K562 (cell line): ENCODE data around the gene GRB10. TPM values are rescaled to one million over a fixed set of nuclear protein-coding genes. Genes with fewer than 3 reads are reported as not detected.
A peak's percentile ranks its signal among the peaks of the same experiment; 100 is the strongest.

Experiments
- ATAC-seq: fragments of 200-7000 bp; cut with Tn5 transposase; 3 replicates; pipeline ENCODE4 v1.9.1; 2020; ENCODE audit warnings: moderate library complexity
- BruUV-seq: library from RNA; stranded (reverse); fragments of 400-500 nt; replicated peaks from 2 replicates; lab custom pipeline; 2021; lab: Mats Ljungman, UMichigan
- CTCF ChIA-PET: fragments of 300-600 bp; formaldehyde crosslinking; extraction: SDS; loops from one replicate; lab custom pipeline; 2021; ENCODE audit warnings: low intra/inter-chr PET ratio; lab: Yijun Ruan, JAX
- POLR2A ChIA-PET: fragments of 300-600, 350-650 bp; sonication (Branson Sonifier 250); formaldehyde crosslinking; extraction: SDS; loops from one replicate; lab custom pipeline; 2021; ENCODE audit warnings: antibody characterized with exemption, inconsistent platforms; lab: Yijun Ruan, JAX
- DNase-seq, 4 experiments: peaks; one replicate each; pipeline versions ENCODE4 v3.0.0 to v3.0.0-alpha.2; 2011 to 2018; ENCODE audit warnings: low spot score in 3 of 4, mixed read lengths in 3 of 4; ENCODE audit errors: extremely low read depth in 1 of 4
- FAIRE-seq: peaks from 2 replicates; lab custom pipeline; 2011; peaks lifted over from hg19 to GRCh38; lab: Jason Lieb, UNC
- H2AFZ ChIP-seq: 2 replicates; pipeline ENCODE4 v1.6.0; 2011; ENCODE audit warnings: low read depth, low read length, control low read depth, inconsistent platforms
- H3K27ac ChIP-seq: fragments of 200-600 bp; 3 replicates; pipeline ENCODE4 v1.8.0; 2011; ENCODE audit warnings: low read depth, mild to moderate bottlenecking, control low read depth, inconsistent platforms, low read length, moderate library complexity, mixed read lengths; ENCODE audit errors: extremely low read depth
- H3K27me3 ChIP-seq, 2 experiments: fragments of 300-600 bp in 1 of 2; 2 replicates in 1 of 2; 3 replicates in 1 of 2; pipeline versions ENCODE4 v1.6.0 to v1.8.0; 2011; ENCODE audit warnings: inconsistent platforms in 2 of 2, low read length in 2 of 2, mild to moderate bottlenecking in 1 of 2, mixed read lengths in 1 of 2, moderate library complexity in 1 of 2; ENCODE audit not compliant: control insufficient read depth in 2 of 2, insufficient read depth in 2 of 2
- H3K36me3 ChIP-seq: fragments of 300-600 bp; 3 replicates; pipeline ENCODE4 v1.8.0; 2011; ENCODE audit warnings: mild to moderate bottlenecking, low read length, inconsistent platforms; ENCODE audit not compliant: control insufficient read depth, insufficient read depth
- H3K4me1 ChIP-seq, 2 experiments: fragments of 200-600 bp in 1 of 2; replicated peaks in 1 of 2; 2 replicates in 1 of 2; 3 replicates in 1 of 2; pipeline versions ENCODE4 v1.5.1 to v1.8.0; 2011; ENCODE audit warnings: inconsistent platforms in 2 of 2, low read length in 2 of 2, mild to moderate bottlenecking in 1 of 2, mixed read lengths in 1 of 2, moderate library complexity in 1 of 2; ENCODE audit not compliant: control insufficient read depth in 2 of 2, insufficient read depth in 2 of 2
- H3K4me2 ChIP-seq: 2 replicates; pipeline ENCODE4 v1.6.1; 2011; ENCODE audit warnings: low read length, control low read depth, inconsistent platforms, mixed read lengths; ENCODE audit not compliant: insufficient read depth
- H3K4me3 ChIP-seq: fragments of 200-600 bp; sonication (generic), shearing (Covaris generic); 2 replicates; pipeline ENCODE4 v1.5.1; 2016; ENCODE audit warnings: control low read depth, inconsistent platforms
- H3K79me2 ChIP-seq: fragments of 200-600 bp; 3 replicates; pipeline ENCODE4 v1.8.0; 2011; ENCODE audit warnings: low read length, inconsistent platforms; ENCODE audit not compliant: control insufficient read depth, insufficient read depth
- H3K9ac ChIP-seq, 2 experiments: 2 replicates each; pipeline versions ENCODE4 v1.6.0 to v1.6.1; 2011; ENCODE audit warnings: low read depth in 2 of 2, low read length in 2 of 2, control low read depth in 1 of 2, inconsistent platforms in 1 of 2, mild to moderate bottlenecking in 1 of 2, mixed read lengths in 1 of 2; ENCODE audit not compliant: insufficient read depth in 1 of 2
- H3K9me1 ChIP-seq: one replicate; pipeline ENCODE4 v1.6.0; 2011; ENCODE audit warnings: inconsistent platforms, mild to moderate bottlenecking, low read length, moderate library complexity; ENCODE audit not compliant: control insufficient read depth, insufficient read depth
- H3K9me3 ChIP-seq: replicated peaks from 2 replicates; pipeline ENCODE4 v1.5.1; 2011; ENCODE audit warnings: low read depth, low read length, inconsistent platforms; ENCODE audit not compliant: control insufficient read depth, insufficient read depth
- H4K20me1 ChIP-seq: replicated peaks from 2 replicates; pipeline ENCODE4 v1.6.1; 2011; ENCODE audit warnings: low read length, inconsistent platforms, mixed read lengths; ENCODE audit not compliant: control insufficient read depth, insufficient read depth
- BDP1 ChIP-seq: IDR thresholded peaks from 3 replicates; pipeline ENCODE4 v1.6.1; 2011; ENCODE audit not compliant: insufficient read length, insufficient read depth
- MYBL2 ChIP-seq, 2 experiments: fragments of 450-650 bp in 1 of 2; sonication (generic) in 1 of 2; formaldehyde crosslinking in 1 of 2; IDR thresholded peaks; 2 replicates each; pipeline versions ENCODE4 v1.6.1 to v1.8.1; 2017 to 2022; ENCODE audit warnings: borderline replicate concordance in 1 of 2, inconsistent platforms in 1 of 2, low read depth in 1 of 2, mild to moderate bottlenecking in 1 of 2, missing genetic modification reagents in 1 of 2, moderate library complexity in 1 of 2
- POLR2G ChIP-seq: fragments of 200-400 bp; formaldehyde crosslinking; IDR thresholded peaks from 2 replicates; pipeline ENCODE4 v1.6.1; 2017; ENCODE audit warnings: low read depth, mild to moderate bottlenecking, antibody characterized with exemption, low read length, moderate library complexity
- ZBTB33 ChIP-seq: sonication (generic); formaldehyde crosslinking; IDR thresholded peaks from 2 replicates; pipeline ENCODE4 v1.8.1; 2023; ENCODE audit warnings: mild to moderate bottlenecking, missing genetic modification reagents
- WGBS: fragments of 100-300 bp; shearing (Covaris generic); methylation state at CpG from one replicate; pipeline ENCODE4 v1.1.6; 2016; ENCODE audit warnings: low coverage, mixed read lengths; ENCODE audit not compliant: insufficient coverage; ENCODE audit errors: missing lambda C conversion rate; 5-methylcytosine and 5-hydroxymethylcytosine counted together
- in situ Hi-C: fragments of 300-500 bp; cut with MboI; formaldehyde crosslinking; loops from 4 replicates; pipeline ENCODE4 v1.15.0; 2018; ENCODE audit warnings: inconsistent platforms, mixed read lengths
- intact Hi-C: fragments of 100-400 bp; cut with micrococcal nuclease; formaldehyde crosslinking; loops from 2 replicates; pipeline ENCODE4 v1.14.2; 2022
- polyA plus RNA-seq, 8 experiments: library from polyadenylated mRNA; depleted of rRNA in 4 of 8; stranded (reverse) in 5 of 8; unstranded in 3 of 8; fragments of >200 nt; fragmentation: Nextera tagmentation in 2 of 8; fragmentation: Illumina TruSeq in 1 of 8; extraction: Ambion mirVana in 2 of 8; extraction: Trizol in 1 of 8; gene quantifications; 2 replicates each; pipeline versions ENCODE4 v1.2.1 to v1.2.3, GENCODE V29; 2011 to 2014; ENCODE audit warnings: inconsistent platforms in 1 of 8, missing spikeins in 1 of 8
- total RNA-seq, 7 experiments: library from RNA; depleted of rRNA in 6 of 7; stranded (reverse); fragments of >200 nt in 6 of 7; fragmentation: Illumina TruSeq in 2 of 7; extraction: Trizol in 2 of 7; gene quantifications; 2 replicates each; pipeline versions ENCODE4 v1.2.1 to v1.2.3, GENCODE V29; 2011 to 2021; ENCODE audit warnings: low replicate concordance in 1 of 7

The GRB10 gene
- total and polyA plus RNA-seq, 9 of the 15 experiments (the other 6 are each of a cell fraction or from before 2014, with no cell fraction given), result 8.9 to 88.5 (median 40.7) TPM

- no peak for FAIRE-seq
- in situ Hi-C loops (no loop called here), intact Hi-C loops (no loop called here)
- TF ChIP-seq POLR2G (peak; percentile 40; the same call in 1 of the 2 replicates), MYBL2 (IDR thresholded peaks at IDR 0.05; ENCODE audit: low read depth) (no peak), MYBL2 (CRISPR knock-in tag; IDR thresholded peaks at IDR 0.05; ENCODE audit: borderline replicate concordance) (no peak)
- POLR2A ChIA-PET, result interaction anchor here (0.6 kb wide), 1 partner anchor 471 kb away, joined by 3 read pairs; no protein-coding TSS in a partner anchor
- CTCF ChIA-PET, result no interaction called here
- Histone ChIP-seq H3K9ac (peak overlapping the region in 1 of 2 experiments; percentile 79; a peak in 2 of 4 replicates), H3K4me3 (no peak overlapping the region), H3K4me2 (no peak overlapping the region), H3K36me3 (peaks cover 14% of the 10 kb centered on the region; the same call in 1 of the 3 replicates), H2AFZ (no peak overlapping the region), H3K27ac (no peak overlapping the region), H3K9me3 (no peaks in the 10 kb centered on the region), H3K4me1 (peaks cover 0 to 10% of the 10 kb centered on the region in 2 experiments; a peak in 3 of 5 replicates), H3K27me3 (no peaks in the 10 kb centered on the region), H3K9me1 (no peaks in the 10 kb centered on the region), H3K79me2 (peaks cover 72% of the 10 kb centered on the region), H4K20me1 (peaks cover 46% of the 10 kb centered on the region)
- ATAC-seq, result peak; percentile 20; the same call in 2 of the 3 replicates
- DNase-seq, result no peak
- WGBS, result 90% methylated on average over 8 of the region's 10 CpGs
- BruUV-seq, result no TSS peak
These were observed 60.9 kb downstream of the GRB10 start for GRCh38 chr7:50721661-50722259.

GRCh38 chr7:50721160-50721559 is 61.5 kb downstream of the GRB10 start:
- intact Hi-C loops, result no loop called here
- ChIA-PET POLR2A (interaction anchor here (0.6 to 1.2 kb wide), 2 partner anchors 12 to 471 kb away, joined by 3 read pairs; no protein-coding TSS in a partner anchor), CTCF (no interaction called here)
- no peak overlapping the region for H3K27ac ChIP-seq
- 76% methylated on average over 10 of the region's 10 CpGs for WGBS
- no peaks in the 10 kb centered on the region for H3K9me1 ChIP-seq
- no TSS peak for BruUV-seq
- DNase-seq (no peak), FAIRE-seq (no peak), ATAC-seq (no peak)
- peaks cover 14% of the 10 kb centered on the region; the same call in 1 of the 3 replicates for H3K36me3 ChIP-seq
- TF ChIP-seq BDP1 (no peak), ZBTB33 (CRISPR knock-in tag) (peak; percentile 63; the same call in 1 of the 2 replicates)
- no peaks in the 10 kb centered on the region for H3K27me3 ChIP-seq
- H3K79me2 ChIP-seq, result peaks cover 75% of the 10 kb centered on the region
- H3K9me3 ChIP-seq, result no peaks in the 10 kb centered on the region
- in situ Hi-C loops, result no loop called here
- peaks cover 0 to 10% of the 10 kb centered on the region in 2 experiments; a peak in 3 of 5 replicates for H3K4me1 ChIP-seq
- H3K9ac ChIP-seq, result no peak overlapping the region; a peak in 1 of 4 replicates
- H4K20me1 ChIP-seq, result peaks cover 48% of the 10 kb centered on the region
- H3K4me2 ChIP-seq, result no peak overlapping the region
- no peak overlapping the region for H2AFZ ChIP-seq
- no peak overlapping the region for H3K4me3 ChIP-seq
